ENCODE results near the gene CAPRIN2. TPM values are rescaled to one million over a fixed set of nuclear protein-coding genes. Genes with fewer than 3 reads are reported as not detected.

The CAPRIN2 gene
- polyA plus RNA-seq, 1 donor from 2014 or later, result 132 TPM

DNA sequence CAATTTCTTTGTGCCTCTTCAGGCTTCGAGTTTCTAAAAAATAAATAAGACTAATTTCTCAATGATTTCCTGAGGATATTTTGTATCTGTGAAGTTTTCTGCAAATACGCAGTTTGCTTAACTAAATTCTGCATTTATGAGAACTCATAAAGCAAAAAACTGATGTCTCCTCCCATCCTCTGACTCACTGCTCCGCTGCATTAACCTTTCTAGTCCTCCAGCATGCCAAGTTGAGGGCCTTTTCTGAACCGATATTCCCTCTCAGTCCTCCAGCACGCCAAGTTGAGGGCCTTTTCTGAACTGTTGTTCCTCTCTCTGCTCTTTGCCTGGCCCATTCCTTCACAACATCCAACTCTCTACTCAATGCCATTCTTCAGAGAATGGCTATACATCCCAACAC, 62.3 kb downstream of the CAPRIN2 start:
- Histone ChIP-seq H3K79me2 (replicated peaks; ENCODE audit: insufficient read depth, low read length) (peaks cover 16% of the 10 kb centered on the region), H3K9me3 (ENCODE audit: low read length) (no peaks in the 10 kb centered on the region), H3K9me2 (ENCODE audit: insufficient read depth, low read length) (no peaks in the 10 kb centered on the region), H3K9ac (ENCODE audit: low read length) (no peak overlapping the region), H3K27me3 (ENCODE audit: insufficient read depth, low read depth, low read length) (no peaks in the 10 kb centered on the region), H3K4me3 (ENCODE audit: low read length) (no peak overlapping the region), H4K20me1 (ENCODE audit: insufficient read depth) (no peaks in the 10 kb centered on the region), H3K4me2 (ENCODE audit: low read length) (no peak overlapping the region), H2AFZ (ENCODE audit: low read depth, low read length) (no peak overlapping the region), H3F3A (ENCODE audit: insufficient read depth, low read length, poor library complexity, severe bottlenecking) (no peaks in the 10 kb centered on the region), H3K27ac (ENCODE audit: low read length) (no peak overlapping the region), H3K36me3 (ENCODE audit: insufficient read depth, low read length) (no peaks in the 10 kb centered on the region)
- TF ChIP-seq POLR2AphosphoS5 (IDR thresholded peaks at IDR 0.05), result no peak
- no peak for TF ChIP-seq RAD21 (conservative IDR thresholded peaks at IDR 0.05)
- TF ChIP-seq MXI1 (conservative IDR thresholded peaks at IDR 0.05; ENCODE audit: poor library complexity, severe bottlenecking), result no peak
- TF ChIP-seq, protein P1, sequence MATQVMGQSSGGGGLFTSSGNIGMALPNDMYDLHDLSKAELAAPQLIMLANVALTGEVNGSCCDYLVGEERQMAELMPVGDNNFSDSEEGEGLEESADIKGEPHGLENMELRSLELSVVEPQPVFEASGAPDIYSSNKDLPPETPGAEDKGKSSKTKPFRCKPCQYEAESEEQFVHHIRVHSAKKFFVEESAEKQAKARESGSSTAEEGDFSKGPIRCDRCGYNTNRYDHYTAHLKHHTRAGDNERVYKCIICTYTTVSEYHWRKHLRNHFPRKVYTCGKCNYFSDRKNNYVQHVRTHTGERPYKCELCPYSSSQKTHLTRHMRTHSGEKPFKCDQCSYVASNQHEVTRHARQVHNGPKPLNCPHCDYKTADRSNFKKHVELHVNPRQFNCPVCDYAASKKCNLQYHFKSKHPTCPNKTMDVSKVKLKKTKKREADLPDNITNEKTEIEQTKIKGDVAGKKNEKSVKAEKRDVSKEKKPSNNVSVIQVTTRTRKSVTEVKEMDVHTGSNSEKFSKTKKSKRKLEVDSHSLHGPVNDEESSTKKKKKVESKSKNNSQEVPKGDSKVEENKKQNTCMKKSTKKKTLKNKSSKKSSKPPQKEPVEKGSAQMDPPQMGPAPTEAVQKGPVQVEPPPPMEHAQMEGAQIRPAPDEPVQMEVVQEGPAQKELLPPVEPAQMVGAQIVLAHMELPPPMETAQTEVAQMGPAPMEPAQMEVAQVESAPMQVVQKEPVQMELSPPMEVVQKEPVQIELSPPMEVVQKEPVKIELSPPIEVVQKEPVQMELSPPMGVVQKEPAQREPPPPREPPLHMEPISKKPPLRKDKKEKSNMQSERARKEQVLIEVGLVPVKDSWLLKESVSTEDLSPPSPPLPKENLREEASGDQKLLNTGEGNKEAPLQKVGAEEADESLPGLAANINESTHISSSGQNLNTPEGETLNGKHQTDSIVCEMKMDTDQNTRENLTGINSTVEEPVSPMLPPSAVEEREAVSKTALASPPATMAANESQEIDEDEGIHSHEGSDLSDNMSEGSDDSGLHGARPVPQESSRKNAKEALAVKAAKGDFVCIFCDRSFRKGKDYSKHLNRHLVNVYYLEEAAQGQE (IDR thresholded peaks at IDR 0.05; ENCODE audit: borderline replicate concordance), result no peak
- no peak for TF ChIP-seq SMC3 (conservative IDR thresholded peaks at IDR 0.05; ENCODE audit: poor library complexity)
- no peak for TF ChIP-seq EZH2 (IDR thresholded peaks at IDR 0.05; ENCODE audit: borderline replicate concordance, insufficient read depth, low read length, poor library complexity, severe bottlenecking)
- no peak for TF ChIP-seq TAF1 (IDR thresholded peaks at IDR 0.05; ENCODE audit: low read depth)
- TF ChIP-seq, protein P2, sequence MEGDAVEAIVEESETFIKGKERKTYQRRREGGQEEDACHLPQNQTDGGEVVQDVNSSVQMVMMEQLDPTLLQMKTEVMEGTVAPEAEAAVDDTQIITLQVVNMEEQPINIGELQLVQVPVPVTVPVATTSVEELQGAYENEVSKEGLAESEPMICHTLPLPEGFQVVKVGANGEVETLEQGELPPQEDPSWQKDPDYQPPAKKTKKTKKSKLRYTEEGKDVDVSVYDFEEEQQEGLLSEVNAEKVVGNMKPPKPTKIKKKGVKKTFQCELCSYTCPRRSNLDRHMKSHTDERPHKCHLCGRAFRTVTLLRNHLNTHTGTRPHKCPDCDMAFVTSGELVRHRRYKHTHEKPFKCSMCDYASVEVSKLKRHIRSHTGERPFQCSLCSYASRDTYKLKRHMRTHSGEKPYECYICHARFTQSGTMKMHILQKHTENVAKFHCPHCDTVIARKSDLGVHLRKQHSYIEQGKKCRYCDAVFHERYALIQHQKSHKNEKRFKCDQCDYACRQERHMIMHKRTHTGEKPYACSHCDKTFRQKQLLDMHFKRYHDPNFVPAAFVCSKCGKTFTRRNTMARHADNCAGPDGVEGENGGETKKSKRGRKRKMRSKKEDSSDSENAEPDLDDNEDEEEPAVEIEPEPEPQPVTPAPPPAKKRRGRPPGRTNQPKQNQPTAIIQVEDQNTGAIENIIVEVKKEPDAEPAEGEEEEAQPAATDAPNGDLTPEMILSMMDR (IDR thresholded peaks at IDR 0.05; ENCODE audit: poor library complexity, severe bottlenecking), result no peak
- TF ChIP-seq EP300 (conservative IDR thresholded peaks at IDR 0.05; ENCODE audit: poor library complexity, severe bottlenecking), result no peak

DNA sequence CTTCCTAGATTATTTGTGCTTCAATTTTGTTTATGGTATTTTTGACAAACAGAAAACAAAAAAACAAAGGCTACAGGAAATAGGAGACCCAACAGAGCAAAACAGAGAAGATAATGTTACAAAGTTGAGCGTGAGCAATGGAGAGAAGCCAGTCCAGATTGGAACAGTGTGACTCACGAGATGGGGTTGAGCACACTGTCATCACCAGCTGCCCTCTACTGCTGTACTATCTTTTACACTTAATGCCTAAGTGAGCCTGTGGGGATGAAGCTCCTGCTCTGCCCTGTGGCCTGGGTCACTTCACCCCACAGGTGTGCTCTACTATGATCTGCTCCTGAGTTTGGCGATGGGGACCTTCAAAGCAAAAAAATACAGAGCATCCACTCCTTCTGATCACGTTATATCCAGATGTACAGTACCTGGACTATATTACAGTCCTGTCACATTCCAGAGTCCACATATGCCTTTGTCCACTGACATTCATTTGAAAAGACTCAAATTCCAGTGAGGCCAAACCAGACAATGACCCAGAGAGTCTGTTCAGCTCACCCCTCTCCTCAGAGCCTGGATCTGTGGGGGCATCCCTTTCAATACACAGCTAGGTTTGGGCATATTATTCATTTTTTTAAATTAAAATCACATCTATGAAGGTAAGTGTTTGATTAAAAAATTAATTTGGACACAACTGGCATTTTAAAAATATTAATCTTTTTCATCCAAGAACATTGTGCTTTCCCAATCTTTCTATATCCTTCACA, 63.5 kb downstream of the CAPRIN2 start:
- Histone ChIP-seq H3K9ac (ENCODE audit: low read length) (no peak overlapping the region), H3K27me3 (ENCODE audit: insufficient read depth, low read depth, low read length) (no peaks in the 10 kb centered on the region), H3K9me2 (ENCODE audit: insufficient read depth, low read length) (no peaks in the 10 kb centered on the region), H3K4me3 (ENCODE audit: low read length) (no peak overlapping the region), H2AFZ (ENCODE audit: low read depth, low read length) (no peak overlapping the region), H3K4me2 (ENCODE audit: low read length) (no peak overlapping the region), H3F3A (ENCODE audit: insufficient read depth, low read length, poor library complexity, severe bottlenecking) (no peaks in the 10 kb centered on the region), H3K79me2 (replicated peaks; ENCODE audit: insufficient read depth, low read length) (peaks cover 16% of the 10 kb centered on the region), H3K36me3 (ENCODE audit: insufficient read depth, low read length) (no peaks in the 10 kb centered on the region), H3K9me3 (ENCODE audit: low read length) (no peaks in the 10 kb centered on the region), H4K20me1 (ENCODE audit: insufficient read depth) (no peaks in the 10 kb centered on the region), H3K27ac (ENCODE audit: low read length) (no peak overlapping the region)
- TF ChIP-seq TAF1 (IDR thresholded peaks at IDR 0.05; ENCODE audit: low read depth), result no peak
- TF ChIP-seq MXI1 (conservative IDR thresholded peaks at IDR 0.05; ENCODE audit: poor library complexity, severe bottlenecking), result no peak
- no peak for TF ChIP-seq EP300 (conservative IDR thresholded peaks at IDR 0.05; ENCODE audit: poor library complexity, severe bottlenecking)
- TF ChIP-seq SMC3 (conservative IDR thresholded peaks at IDR 0.05; ENCODE audit: poor library complexity), result no peak
- TF ChIP-seq, protein P1 (IDR thresholded peaks at IDR 0.05; ENCODE audit: borderline replicate concordance), result no peak
- no peak for TF ChIP-seq RAD21 (conservative IDR thresholded peaks at IDR 0.05)
- no peak for TF ChIP-seq EZH2 (IDR thresholded peaks at IDR 0.05; ENCODE audit: borderline replicate concordance, insufficient read depth, low read length, poor library complexity, severe bottlenecking)
- no peak for TF ChIP-seq POLR2AphosphoS5 (IDR thresholded peaks at IDR 0.05)
- TF ChIP-seq, protein P2 (IDR thresholded peaks at IDR 0.05; ENCODE audit: poor library complexity, severe bottlenecking), result no peak
